Stomach smooth muscle (tissue), 2 donors: ENCODE data around the gene LRIG3.
"Not testable (repeated sequence)": the region's sequence is repeated elsewhere in the genome, so short reads cannot be mapped to it uniquely, and the experiment has no call there.

Experiments used
- H3K27ac ChIP-seq: one replicate; pipeline ENCODE4 v1.7.0; 2013; ENCODE audit warnings: mild to moderate bottlenecking, low read length, inconsistent platforms
- H3K27me3 ChIP-seq, 2 donors: one replicate each; pipeline ENCODE4 v1.7.0; 2013; ENCODE audit warnings: low read length in 2 of 2; ENCODE audit not compliant: insufficient read depth in 2 of 2, control insufficient read depth in 1 of 2
- H3K36me3 ChIP-seq, 2 donors: one replicate each; pipeline ENCODE4 v1.7.0; 2013; ENCODE audit warnings: low read length in 2 of 2; ENCODE audit not compliant: control insufficient read depth in 2 of 2, insufficient read depth in 2 of 2
- H3K4me1 ChIP-seq: one replicate; pipeline ENCODE4 v1.7.0; 2013; ENCODE audit warnings: low read length; ENCODE audit not compliant: control insufficient read depth, insufficient read depth
- H3K4me3 ChIP-seq, 2 donors: one replicate each; pipeline ENCODE4 v1.7.0; 2013; ENCODE audit warnings: low read length in 2 of 2
- H3K9ac ChIP-seq, 2 donors: one replicate each; pipeline ENCODE4 v1.7.0; 2013; ENCODE audit warnings: low read length in 2 of 2, mild to moderate bottlenecking in 1 of 2
- H3K9me3 ChIP-seq, 2 donors: one replicate each; pipeline ENCODE4 v1.7.0; 2013; ENCODE audit warnings: low read length in 2 of 2; ENCODE audit not compliant: control insufficient read depth in 2 of 2
- donor health status: healthy.
- donor health status: Pancreatic carcinoma.

Gene LRIG3

DNA sequence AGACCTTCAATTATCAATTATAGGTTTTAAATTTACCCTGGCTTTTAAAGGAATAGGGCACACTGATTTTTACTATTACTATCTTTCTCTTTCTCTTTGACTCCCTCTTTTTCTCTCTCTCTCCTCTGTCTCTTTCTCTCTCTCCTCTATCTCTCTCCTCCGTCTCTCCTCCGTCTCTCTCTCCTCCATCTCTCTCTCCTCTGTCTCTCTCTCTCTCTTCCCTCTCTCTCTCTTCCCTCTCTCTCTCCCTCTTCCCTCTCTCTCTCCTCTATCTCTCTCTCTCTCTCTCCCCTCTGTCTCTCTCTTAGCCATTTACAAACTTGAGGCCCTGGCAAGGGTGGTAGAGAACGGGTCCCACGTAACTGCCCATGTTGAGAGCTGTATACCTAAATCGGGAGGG is 62.3 kb downstream of the LRIG3 start:
- no peaks in the 10 kb centered on the region for H3K36me3 ChIP-seq

DNA sequence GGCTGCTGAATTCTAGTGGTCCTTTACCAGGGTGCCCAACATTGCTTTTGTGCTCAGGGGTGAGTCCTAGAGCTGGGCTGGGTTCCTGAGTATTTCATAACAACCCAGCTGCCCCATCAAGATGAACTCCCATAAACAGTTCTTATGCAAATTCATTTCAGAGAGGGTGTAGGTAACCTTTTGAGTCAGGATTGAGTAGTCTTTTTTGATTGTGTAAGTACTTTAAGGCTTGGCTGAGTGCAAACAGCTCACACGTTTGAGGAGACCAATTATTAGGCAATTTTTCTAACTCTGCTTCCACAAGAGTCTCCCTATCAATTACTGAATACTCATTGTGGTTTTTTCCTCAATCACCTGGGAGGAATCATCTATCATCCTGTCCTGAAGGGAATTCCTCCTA is 63.1 kb downstream of the LRIG3 start:
- H3K4me1 ChIP-seq, H3K9me3 ChIP-seq, H3K27ac ChIP-seq, H3K36me3 ChIP-seq, H3K27me3 ChIP-seq, H3K4me3 ChIP-seq, H3K9ac ChIP-seq: not testable (repeated sequence)

More for the DNA sequence above, 62.3 kb downstream of the LRIG3 start:
- H3K4me1 ChIP-seq: no peaks in the 10 kb centered on the region
- no peak overlapping the region for H3K27ac ChIP-seq
- no peaks in the 10 kb centered on the region for H3K9me3 ChIP-seq
- H3K4me3 ChIP-seq: no peak overlapping the region
- no peak overlapping the region for H3K9ac ChIP-seq
- H3K27me3 ChIP-seq: no peaks in the 10 kb centered on the region

DNA sequence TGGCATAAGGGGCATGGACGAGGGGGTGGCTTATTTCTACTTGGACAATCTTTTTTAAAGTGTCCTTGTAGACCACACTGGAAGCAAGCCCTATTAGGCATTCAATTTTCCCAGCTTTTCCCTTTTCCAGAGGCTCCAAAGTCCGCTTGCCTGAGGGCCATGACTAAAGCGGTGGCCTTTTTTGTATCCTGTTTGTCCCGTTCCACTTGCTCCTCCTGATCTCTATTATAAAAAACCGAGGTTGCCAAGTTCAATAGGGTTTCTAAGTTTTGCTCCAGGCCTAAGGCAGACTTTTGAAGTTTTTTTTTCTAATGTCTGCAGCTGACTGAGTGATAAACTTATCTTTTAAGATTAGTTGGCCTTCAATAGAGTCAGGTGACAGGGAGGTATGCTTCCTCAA is 64.7 kb downstream of the LRIG3 start:
- not testable (repeated sequence) for H3K9me3 ChIP-seq, H3K27ac ChIP-seq

DNA sequence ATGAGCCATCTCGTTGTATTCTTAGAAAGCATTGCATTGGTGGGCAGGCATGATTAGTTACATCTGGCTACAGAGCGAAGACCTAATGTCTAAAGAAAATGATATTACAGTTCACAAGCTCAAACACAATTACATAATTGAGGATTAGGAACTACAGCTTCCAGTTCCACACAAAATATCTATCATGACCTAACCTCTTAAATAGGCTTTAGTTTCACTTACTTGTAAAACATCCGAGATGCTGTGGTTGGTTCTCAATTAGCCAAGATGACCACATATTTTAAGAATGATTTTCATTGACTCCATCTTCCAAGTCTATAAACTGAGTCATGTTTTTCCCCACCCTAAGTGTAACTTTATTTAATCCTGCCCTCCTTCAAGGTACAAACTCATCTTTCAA is 69.5 kb downstream of the LRIG3 start:
- H3K36me3 ChIP-seq: no peaks in the 10 kb centered on the region
- H3K9me3 ChIP-seq: no peaks in the 10 kb centered on the region
- no peak overlapping the region for H3K4me3 ChIP-seq
- H3K27me3 ChIP-seq: no peaks in the 10 kb centered on the region
- H3K9ac ChIP-seq: no peak overlapping the region
- peaks cover 4% of the 10 kb centered on the region for H3K4me1 ChIP-seq
- H3K27ac ChIP-seq: no peak overlapping the region

More for the DNA sequence above, 64.7 kb downstream of the LRIG3 start:
- H3K27me3 ChIP-seq, H3K9ac ChIP-seq, H3K4me1 ChIP-seq, H3K36me3 ChIP-seq, H3K4me3 ChIP-seq: not testable (repeated sequence)

- Histone ChIP-seq H3K9ac (no peak overlapping the region), H3K36me3 (no peaks in the 10 kb centered on the region), H3K9me3 (no peaks in the 10 kb centered on the region), H3K4me1 (peaks cover 4% of the 10 kb centered on the region), H3K27me3 (no peaks in the 10 kb centered on the region), H3K27ac (no peak overlapping the region), H3K4me3 (no peak overlapping the region)
Measured at GRCh38 chr12:58847901-58848600, 72.3 kb downstream of the LRIG3 start.

GRCh38 chr12:58844161-58844560 is 76.1 kb downstream of the LRIG3 start:
- no peaks in the 10 kb centered on the region for H3K27me3 ChIP-seq
- no peak overlapping the region for H3K27ac ChIP-seq
- H3K36me3 ChIP-seq: no peaks in the 10 kb centered on the region
- H3K9me3 ChIP-seq: peaks cover 0 to 2% of the 10 kb centered on the region in 2 donors
- peaks cover 4% of the 10 kb centered on the region for H3K4me1 ChIP-seq
- no peak overlapping the region for H3K4me3 ChIP-seq
- H3K9ac ChIP-seq: no peak overlapping the region

DNA sequence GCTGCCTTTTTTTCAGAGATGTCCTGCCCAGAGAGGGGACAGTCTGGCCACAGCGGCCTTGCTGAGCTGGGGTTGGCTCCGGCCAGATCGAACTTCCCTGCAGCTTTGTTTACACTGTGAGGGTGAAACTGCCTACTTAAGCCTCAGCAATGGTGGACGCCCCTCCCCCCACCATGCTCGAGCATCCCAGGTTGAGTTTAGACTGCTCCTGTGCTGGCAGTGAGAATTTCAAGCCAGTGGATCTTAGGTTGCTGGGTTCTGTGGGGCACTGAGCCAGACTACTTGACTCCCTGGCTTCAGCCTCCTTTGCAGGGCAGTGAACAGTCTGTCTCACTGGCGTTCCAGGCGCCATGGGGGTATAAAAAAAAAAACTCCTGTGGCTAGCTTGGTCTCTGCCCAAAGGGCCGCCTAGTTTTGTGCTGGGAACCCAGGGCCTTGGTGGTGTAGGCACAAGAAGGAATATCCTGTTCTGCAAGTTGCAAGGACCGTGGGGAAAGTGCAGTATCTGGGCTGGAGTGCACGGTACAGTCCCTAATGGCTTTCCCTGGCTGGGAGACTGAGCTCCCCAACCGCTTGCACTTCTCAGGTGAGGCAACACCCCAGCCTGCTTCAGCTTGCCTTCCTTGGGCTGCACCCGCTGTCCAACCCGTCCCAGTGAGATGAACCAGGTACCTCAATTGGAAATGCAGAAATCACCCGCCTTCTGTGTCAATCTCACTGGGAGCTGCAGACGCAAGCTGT is 79.1 kb downstream of the LRIG3 start:
- Histone ChIP-seq H3K9ac (no peak overlapping the region), H3K4me3 (no peak overlapping the region), H3K4me1 (no peaks in the 10 kb centered on the region), H3K9me3 (peaks cover 0 to 2% of the 10 kb centered on the region in 2 donors), H3K27me3 (no peaks in the 10 kb centered on the region), H3K27ac (no peak overlapping the region), H3K36me3 (no peaks in the 10 kb centered on the region)

- Histone ChIP-seq H3K9me3 (no peaks in the 10 kb centered on the region), H3K27ac (no peak overlapping the region), H3K9ac (no peak overlapping the region), H3K4me1 (no peaks in the 10 kb centered on the region), H3K36me3 (no peaks in the 10 kb centered on the region), H3K4me3 (no peak overlapping the region), H3K27me3 (no peaks in the 10 kb centered on the region)
Measured at GRCh38 chr12:58833853-58834252, 86.5 kb downstream of the LRIG3 start.

DNA sequence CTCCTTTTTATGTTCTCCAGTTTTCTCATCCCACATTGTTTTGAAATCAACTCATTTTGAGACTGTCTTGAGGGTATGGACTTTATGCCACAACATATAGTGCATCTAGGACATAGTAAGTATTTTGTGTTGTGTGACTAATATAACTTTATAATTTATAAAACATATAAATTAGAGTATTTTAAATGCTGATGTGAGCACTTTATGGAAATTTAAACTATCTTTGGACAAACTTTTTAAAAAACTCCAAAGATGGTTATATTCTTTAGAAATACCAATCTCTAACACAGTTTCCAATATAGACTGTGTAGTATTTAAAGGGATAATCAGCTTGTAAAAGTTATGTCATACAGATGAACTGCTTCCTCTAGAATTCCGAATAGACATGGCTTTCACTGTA is 87.4 kb downstream of the LRIG3 start:
- Histone ChIP-seq H3K27me3 (no peaks in the 10 kb centered on the region), H3K27ac (no peak overlapping the region), H3K36me3 (no peaks in the 10 kb centered on the region)

More for the DNA sequence above, 87.4 kb downstream of the LRIG3 start:
- H3K9ac ChIP-seq: no peak overlapping the region
- no peak overlapping the region for H3K4me3 ChIP-seq
- H3K9me3 ChIP-seq: no peaks in the 10 kb centered on the region
- no peaks in the 10 kb centered on the region for H3K4me1 ChIP-seq
